ENCODE results near the gene BCL11B. TPM values are rescaled to one million over a fixed set of nuclear protein-coding genes. Genes with fewer than 3 reads are reported as not detected.
"Not testable (repeated sequence)": the region's sequence is repeated elsewhere in the genome, so short reads cannot be mapped to it uniquely, and the experiment has no call there.

BCL11B gene
- total and polyA plus RNA-seq, 5 experiments from 2014 or later: 8.2 to 209 (median 12.1) TPM

- H3K27ac Mint-ChIP-seq: peak overlapping the region; percentile 97 to 100 (median 98)
- no peak for ATAC-seq
- POLR2A ChIA-PET: interaction anchor here (0.7 to 76.3 kb wide), 5 partner anchors 7 to 1071 kb away, joined by 3 to 2798 read pairs (median 1316); partner anchors contain the start of gene BCL11B
- peaks cover 59 to 97% (median 95%) of the 10 kb centered on the region in 4 donors for H3K4me1 Mint-ChIP-seq
- peaks cover 0 to 1% (median 0%) of the 10 kb centered on the region in 5 donors for H3K27me3 Mint-ChIP-seq
- peaks cover 5 to 58% (median 24%) of the 10 kb centered on the region in 3 donors for H3K36me3 Mint-ChIP-seq
- H3K9me3 Mint-ChIP-seq: no peaks in the 10 kb centered on the region
- peak overlapping the region; percentile 73 to 96 (median 90) for H3K4me3 Mint-ChIP-seq
- no peak for DNase-seq
Measured at GRCh38 chr14:99233222-99234035, 38.6 kb downstream of the BCL11B start.

- H3K4me1 Mint-ChIP-seq: peaks cover 59 to 97% (median 95%) of the 10 kb centered on the region in 4 donors
- ATAC-seq (peak in 1 of 2 donors; percentile 7), DNase-seq (no peak)
- peaks cover 0 to 1% (median 0%) of the 10 kb centered on the region in 5 donors for H3K27me3 Mint-ChIP-seq
- H3K4me3 Mint-ChIP-seq: peak overlapping the region; percentile 73 to 96 (median 90)
- no peaks in the 10 kb centered on the region for H3K9me3 Mint-ChIP-seq
- POLR2A ChIA-PET: interaction anchor here (0.6 to 76.3 kb wide), 7 partner anchors 6 to 1071 kb away, joined by 3 to 2798 read pairs (median 5); partner anchors contain the start of gene BCL11B
- peaks cover 5 to 58% (median 24%) of the 10 kb centered on the region in 3 donors for H3K36me3 Mint-ChIP-seq
- H3K27ac Mint-ChIP-seq: peak overlapping the region; percentile 97 to 100 (median 98)
Measured at GRCh38 chr14:99232714-99233214, 39.2 kb downstream of the BCL11B start.

- POLR2A ChIA-PET: interaction anchor here (0.6 to 76.3 kb wide), 9 partner anchors 6 to 1254 kb away, joined by 3 to 2798 read pairs (median 5); partner anchors contain the start of gene BCL11B
- Mint-ChIP-seq H3K4me1 (peaks cover 59 to 97% (median 95%) of the 10 kb centered on the region in 4 donors), H3K36me3 (peaks cover 5 to 59% (median 25%) of the 10 kb centered on the region in 3 donors), H3K9me3 (no peaks in the 10 kb centered on the region), H3K27me3 (peaks cover 0 to 1% (median 0%) of the 10 kb centered on the region in 5 donors), H3K4me3 (peak overlapping the region; percentile 73 to 96 (median 90)), H3K27ac (peak overlapping the region; percentile 97 to 100 (median 98))
- DNase-seq (no peak), ATAC-seq (peak in 1 of 2 donors; percentile 4)
Measured at GRCh38 chr14:99231850-99232713, 39.9 kb downstream of the BCL11B start.

- peaks cover 9 to 64% (median 27%) of the 10 kb centered on the region in 3 donors for H3K36me3 Mint-ChIP-seq
- no peaks in the 10 kb centered on the region for H3K9me3 Mint-ChIP-seq
- no peak for DNase-seq
- peak overlapping the region; percentile 72 to 96 (median 89) for H3K4me3 Mint-ChIP-seq
- POLR2A ChIA-PET: interaction anchor here (0.7 to 76.3 kb wide), 11 partner anchors 5 to 1253 kb away, joined by 3 to 2798 read pairs (median 4); partner anchors contain the start of gene BCL11B
- H3K27ac Mint-ChIP-seq: peak overlapping the region; percentile 97 to 100 (median 98)
- no peak for ATAC-seq
- no peaks in the 10 kb centered on the region for H3K27me3 Mint-ChIP-seq
- peaks cover 63 to 97% (median 95%) of the 10 kb centered on the region in 4 donors for H3K4me1 Mint-ChIP-seq
Measured at GRCh38 chr14:99231161-99231849, 40.7 kb downstream of the BCL11B start.

- no peaks in the 10 kb centered on the region for H3K27me3 Mint-ChIP-seq
- ATAC-seq (peak; percentile 46 to 76), DNase-seq (peak; percentile 69 to 93 (median 88))
- H3K4me1 Mint-ChIP-seq: peaks cover 65 to 97% (median 95%) of the 10 kb centered on the region in 4 donors
- POLR2A ChIA-PET: interaction anchor here (0.6 to 76.3 kb wide), 11 partner anchors 4 to 1253 kb away, joined by 3 to 2798 read pairs (median 3); partner anchors contain the start of gene BCL11B
- no peaks in the 10 kb centered on the region for H3K9me3 Mint-ChIP-seq
- H3K27ac Mint-ChIP-seq: peak overlapping the region; percentile 97 to 100 (median 98)
- H3K4me3 Mint-ChIP-seq: peak overlapping the region; percentile 71 to 94 (median 82)
- peaks cover 9 to 68% (median 35%) of the 10 kb centered on the region in 3 donors for H3K36me3 Mint-ChIP-seq
Measured at GRCh38 chr14:99230208-99231151, 41.5 kb downstream of the BCL11B start.

GRCh38 chr14:99229654-99230207 is 42.3 kb downstream of the BCL11B start:
- DNase-seq (peak in 5 of 10 donors; percentile 43 to 88 (median 57)), ATAC-seq (peak; percentile 45 to 53)
- Mint-ChIP-seq H3K27ac (peak overlapping the region; percentile 97 to 100 (median 98)), H3K27me3 (no peaks in the 10 kb centered on the region), H3K4me1 (peaks cover 64 to 97% (median 96%) of the 10 kb centered on the region in 4 donors), H3K36me3 (peaks cover 9 to 69% (median 37%) of the 10 kb centered on the region in 3 donors), H3K4me3 (peak overlapping the region; percentile 71 to 94 (median 82)), H3K9me3 (no peaks in the 10 kb centered on the region)
- POLR2A ChIA-PET: interaction anchor here (0.6 to 76.3 kb wide), 8 partner anchors 3 to 1252 kb away, joined by 3 to 2798 read pairs (median 8); partner anchors contain the start of gene BCL11B

- Mint-ChIP-seq H3K36me3 (peaks cover 9 to 75% (median 35%) of the 10 kb centered on the region in 3 donors), H3K4me1 (peaks cover 70 to 97% (median 96%) of the 10 kb centered on the region in 4 donors), H3K4me3 (peak overlapping the region; percentile 71 to 94 (median 82)), H3K27ac (peak overlapping the region; percentile 97 to 100 (median 98))
- H3K9me3 Mint-ChIP-seq, DNase-seq, H3K27me3 Mint-ChIP-seq, ATAC-seq: not testable (repeated sequence)
- POLR2A ChIA-PET: interaction anchor here (1.4 to 76.3 kb wide), 4 partner anchors 2 to 1087 kb away, joined by 4 to 2798 read pairs (median 2057); partner anchors contain the start of gene BCL11B
Measured at GRCh38 chr14:99228760-99229159, 43.2 kb downstream of the BCL11B start.

GRCh38 chr14:99226687-99227086 is 45.3 kb downstream of the BCL11B start:
- Mint-ChIP-seq H3K27ac (peak overlapping the region; percentile 97 to 100 (median 98)), H3K27me3 (no peaks in the 10 kb centered on the region), H3K4me3 (peak overlapping the region; percentile 65 to 94 (median 81)), H3K4me1 (peaks cover 70 to 97% (median 97%) of the 10 kb centered on the region in 4 donors), H3K36me3 (peaks cover 9 to 92% (median 41%) of the 10 kb centered on the region in 3 donors), H3K9me3 (no peaks in the 10 kb centered on the region)
- ATAC-seq: no peak
- DNase-seq: no peak
- POLR2A ChIA-PET: interaction anchor here (0.5 to 76.3 kb wide), 4 partner anchors 0 to 1096 kb away, joined by 3 to 2798 read pairs (median 2057); partner anchors contain the start of gene BCL11B

- POLR2A ChIA-PET: interaction anchor here (0.9 to 76.3 kb wide), 4 partner anchors 1 to 241 kb away, joined by 3 to 2798 read pairs (median 2057); partner anchors contain the start of gene BCL11B
- peak overlapping the region; percentile 97 to 100 (median 98) for H3K27ac Mint-ChIP-seq
- DNase-seq (no peak), ATAC-seq (peak in 1 of 2 donors; percentile 7)
- H3K27me3 Mint-ChIP-seq: no peaks in the 10 kb centered on the region
- peaks cover 69 to 98% (median 97%) of the 10 kb centered on the region in 4 donors for H3K4me1 Mint-ChIP-seq
- H3K9me3 Mint-ChIP-seq: no peaks in the 10 kb centered on the region
- H3K36me3 Mint-ChIP-seq: peaks cover 9 to 96% (median 44%) of the 10 kb centered on the region in 3 donors
- H3K4me3 Mint-ChIP-seq: peak overlapping the region; percentile 65 to 94 (median 81)
Measured at GRCh38 chr14:99225436-99226203, 46.4 kb downstream of the BCL11B start.
